Measurements from ENCODE around the gene S100A9.

The S100A9 gene

GRCh38 chr1:153333902-153334301 lies 23.8 kb upstream of the S100A9 start:
- H3K4me1 ChIP-seq (ENCODE audit: control insufficient read depth in 1 of 2, insufficient read depth in 2 of 2, low read length in 2 of 2): no peaks in the 10 kb centered on the region
- no peak overlapping the region for H3K4me3 ChIP-seq (ENCODE audit: low read depth in 1 of 2, low read length in 2 of 2)
- H3K36me3 ChIP-seq (ENCODE audit: control insufficient read depth in 1 of 2, insufficient read depth in 2 of 2, low read length in 2 of 2): no peaks in the 10 kb centered on the region
- no peak overlapping the region for H3K27ac ChIP-seq (ENCODE audit: low read length)
- peaks cover 0 to 19% of the 10 kb centered on the region in 2 donors for H3K9me3 ChIP-seq (ENCODE audit: control insufficient read depth in 1 of 2, low read length in 2 of 2)
- H3K27me3 ChIP-seq (ENCODE audit: low read depth, low read length): no peaks in the 10 kb centered on the region

GRCh38 chr1:153336650-153337049 lies 21.0 kb upstream of the S100A9 start:
- Histone ChIP-seq H3K36me3 (ENCODE audit: control insufficient read depth in 1 of 2, insufficient read depth in 2 of 2, low read length in 2 of 2) (no peaks in the 10 kb centered on the region), H3K4me3 (ENCODE audit: low read depth in 1 of 2, low read length in 2 of 2) (no peak overlapping the region), H3K4me1 (ENCODE audit: control insufficient read depth in 1 of 2, insufficient read depth in 2 of 2, low read length in 2 of 2) (no peaks in the 10 kb centered on the region), H3K27me3 (ENCODE audit: low read depth, low read length) (no peaks in the 10 kb centered on the region), H3K27ac (ENCODE audit: low read length) (no peak overlapping the region), H3K9me3 (ENCODE audit: control insufficient read depth in 1 of 2, low read length in 2 of 2) (peaks cover 0 to 7% of the 10 kb centered on the region in 2 donors)

- no peaks in the 10 kb centered on the region for H3K36me3 ChIP-seq (ENCODE audit: control insufficient read depth in 1 of 2, insufficient read depth in 2 of 2, low read length in 2 of 2)
- no peak overlapping the region for H3K27ac ChIP-seq (ENCODE audit: low read length)
- no peaks in the 10 kb centered on the region for H3K27me3 ChIP-seq (ENCODE audit: low read depth, low read length)
- no peaks in the 10 kb centered on the region for H3K4me1 ChIP-seq (ENCODE audit: control insufficient read depth in 1 of 2, insufficient read depth in 2 of 2, low read length in 2 of 2)
- no peak overlapping the region for H3K4me3 ChIP-seq (ENCODE audit: low read depth in 1 of 2, low read length in 2 of 2)
- H3K9me3 ChIP-seq (ENCODE audit: control insufficient read depth in 1 of 2, low read length in 2 of 2): no peaks in the 10 kb centered on the region
Measured at GRCh38 chr1:153337980-153338853, 19.4 kb upstream of the S100A9 start.

GRCh38 chr1:153339802-153340201 lies 17.9 kb upstream of the S100A9 start:
- Histone ChIP-seq H3K36me3 (ENCODE audit: control insufficient read depth in 1 of 2, insufficient read depth in 2 of 2, low read length in 2 of 2) (no peaks in the 10 kb centered on the region), H3K27ac (ENCODE audit: low read length) (no peak overlapping the region), H3K4me1 (ENCODE audit: control insufficient read depth in 1 of 2, insufficient read depth in 2 of 2, low read length in 2 of 2) (no peaks in the 10 kb centered on the region), H3K27me3 (ENCODE audit: low read depth, low read length) (no peaks in the 10 kb centered on the region), H3K9me3 (ENCODE audit: control insufficient read depth in 1 of 2, low read length in 2 of 2) (no peaks in the 10 kb centered on the region), H3K4me3 (ENCODE audit: low read depth in 1 of 2, low read length in 2 of 2) (no peak overlapping the region)

- Histone ChIP-seq H3K36me3 (ENCODE audit: control insufficient read depth in 1 of 2, insufficient read depth in 2 of 2, low read length in 2 of 2) (no peaks in the 10 kb centered on the region), H3K27ac (ENCODE audit: low read length) (no peak overlapping the region), H3K9me3 (ENCODE audit: control insufficient read depth in 1 of 2, low read length in 2 of 2) (no peaks in the 10 kb centered on the region), H3K27me3 (ENCODE audit: low read depth, low read length) (no peaks in the 10 kb centered on the region), H3K4me1 (ENCODE audit: control insufficient read depth in 1 of 2, insufficient read depth in 2 of 2, low read length in 2 of 2) (no peaks in the 10 kb centered on the region), H3K4me3 (ENCODE audit: low read depth in 1 of 2, low read length in 2 of 2) (no peak overlapping the region)
Measured at GRCh38 chr1:153340356-153340755, 17.3 kb upstream of the S100A9 start.

GRCh38 chr1:153341431-153341934 lies 16.2 kb upstream of the S100A9 start:
- H3K4me3 ChIP-seq (ENCODE audit: low read depth in 1 of 2, low read length in 2 of 2): no peak overlapping the region
- H3K27ac ChIP-seq (ENCODE audit: low read length): no peak overlapping the region
- no peaks in the 10 kb centered on the region for H3K9me3 ChIP-seq (ENCODE audit: control insufficient read depth in 1 of 2, low read length in 2 of 2)
- H3K36me3 ChIP-seq (ENCODE audit: control insufficient read depth in 1 of 2, insufficient read depth in 2 of 2, low read length in 2 of 2): no peaks in the 10 kb centered on the region
- H3K4me1 ChIP-seq (ENCODE audit: control insufficient read depth in 1 of 2, insufficient read depth in 2 of 2, low read length in 2 of 2): no peaks in the 10 kb centered on the region
- no peaks in the 10 kb centered on the region for H3K27me3 ChIP-seq (ENCODE audit: low read depth, low read length)

- Histone ChIP-seq H3K27me3 (ENCODE audit: low read depth, low read length) (no peaks in the 10 kb centered on the region), H3K36me3 (ENCODE audit: control insufficient read depth in 1 of 2, insufficient read depth in 2 of 2, low read length in 2 of 2) (no peaks in the 10 kb centered on the region), H3K4me1 (ENCODE audit: control insufficient read depth in 1 of 2, insufficient read depth in 2 of 2, low read length in 2 of 2) (no peaks in the 10 kb centered on the region), H3K27ac (ENCODE audit: low read length) (no peak overlapping the region), H3K9me3 (ENCODE audit: control insufficient read depth in 1 of 2, low read length in 2 of 2) (no peaks in the 10 kb centered on the region), H3K4me3 (ENCODE audit: low read depth in 1 of 2, low read length in 2 of 2) (no peak overlapping the region)
Measured at GRCh38 chr1:153342178-153342577, 15.5 kb upstream of the S100A9 start.

DNA sequence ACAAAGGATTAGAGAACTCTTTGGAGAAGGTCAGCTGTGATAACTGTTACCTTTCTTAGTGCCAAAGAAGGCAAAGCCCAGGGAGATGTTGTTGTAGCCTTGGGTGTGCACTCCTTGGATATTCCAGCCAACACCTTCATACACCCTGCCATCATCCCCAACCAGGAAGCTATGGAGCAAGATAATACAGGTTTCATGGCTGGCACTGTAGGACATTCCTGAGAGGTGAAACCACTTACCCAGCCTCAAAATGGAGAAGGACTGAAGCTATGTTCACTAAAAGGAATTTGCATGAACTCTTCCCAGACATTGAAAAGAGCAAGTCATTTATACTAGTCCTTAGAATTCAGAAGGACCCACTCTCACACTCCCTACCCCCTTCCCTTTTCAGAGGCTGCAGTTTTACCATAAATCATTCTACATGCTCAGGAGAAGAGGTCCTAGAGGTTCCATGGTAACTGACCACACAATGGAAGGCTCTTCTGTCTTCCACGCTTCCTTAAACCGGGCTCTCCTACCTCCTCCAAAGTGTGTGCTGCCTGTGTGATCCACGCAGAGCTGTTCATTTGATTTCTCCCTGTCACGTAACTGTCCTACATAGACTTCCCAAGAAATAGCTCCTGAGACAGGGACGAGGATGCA lies 14.5 kb upstream of the S100A9 start:
- Histone ChIP-seq H3K4me1 (ENCODE audit: control insufficient read depth in 1 of 2, insufficient read depth in 2 of 2, low read length in 2 of 2) (no peaks in the 10 kb centered on the region), H3K9me3 (ENCODE audit: control insufficient read depth in 1 of 2, low read length in 2 of 2) (no peaks in the 10 kb centered on the region), H3K27me3 (ENCODE audit: low read depth, low read length) (no peaks in the 10 kb centered on the region), H3K4me3 (ENCODE audit: low read depth in 1 of 2, low read length in 2 of 2) (no peak overlapping the region), H3K27ac (ENCODE audit: low read length) (no peak overlapping the region), H3K36me3 (ENCODE audit: control insufficient read depth in 1 of 2, insufficient read depth in 2 of 2, low read length in 2 of 2) (no peaks in the 10 kb centered on the region)

DNA sequence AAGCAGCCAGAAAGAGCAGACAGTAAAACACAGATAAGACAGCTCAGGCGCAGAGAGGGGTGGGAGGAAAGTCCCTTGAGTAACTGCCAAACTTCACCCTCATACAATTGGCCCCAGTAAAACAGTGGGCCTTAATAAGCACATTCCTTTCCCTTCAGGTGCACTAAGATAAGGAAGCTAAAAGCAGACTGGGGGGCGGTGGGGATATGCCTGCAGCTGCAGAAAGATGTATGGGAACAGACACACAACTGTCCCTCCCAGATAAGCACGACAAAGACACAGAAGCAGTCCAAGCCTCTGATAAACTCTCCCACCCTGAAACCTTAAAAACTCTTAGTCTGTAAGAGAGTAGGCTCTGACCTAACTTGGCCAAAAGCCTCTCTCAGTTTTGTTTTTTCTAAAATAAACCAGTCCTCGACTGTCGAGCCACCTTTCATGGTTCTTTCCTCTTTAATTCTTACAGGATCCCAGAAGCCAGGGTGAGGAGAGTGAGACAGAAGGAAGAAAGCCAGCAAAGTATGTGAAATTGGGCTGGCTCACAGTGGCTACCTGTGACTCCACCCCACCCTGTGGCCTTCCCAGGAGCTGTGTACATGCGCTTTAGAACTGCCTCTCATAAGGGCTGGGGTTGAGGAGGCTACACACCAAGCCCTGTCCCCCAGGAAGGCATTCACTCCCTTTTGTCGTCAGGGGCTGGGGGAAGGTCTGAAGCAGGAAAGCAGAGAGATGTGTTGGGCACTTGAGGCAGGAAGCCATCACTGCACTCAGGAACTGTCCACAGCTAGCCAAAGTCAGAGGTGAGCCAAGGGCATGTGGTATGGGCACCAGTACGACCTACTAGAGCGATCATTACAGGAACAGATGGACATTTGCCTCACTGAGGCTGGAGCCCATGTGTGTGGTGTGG lies 13.6 kb upstream of the S100A9 start:
- Histone ChIP-seq H3K4me3 (ENCODE audit: low read depth in 1 of 2, low read length in 2 of 2) (no peak overlapping the region), H3K27me3 (ENCODE audit: low read depth, low read length) (no peaks in the 10 kb centered on the region), H3K4me1 (ENCODE audit: control insufficient read depth in 1 of 2, insufficient read depth in 2 of 2, low read length in 2 of 2) (no peaks in the 10 kb centered on the region), H3K9me3 (ENCODE audit: control insufficient read depth in 1 of 2, low read length in 2 of 2) (no peaks in the 10 kb centered on the region), H3K36me3 (ENCODE audit: control insufficient read depth in 1 of 2, insufficient read depth in 2 of 2, low read length in 2 of 2) (no peaks in the 10 kb centered on the region), H3K27ac (ENCODE audit: low read length) (no peak overlapping the region)

- Histone ChIP-seq H3K4me1 (ENCODE audit: control insufficient read depth in 1 of 2, insufficient read depth in 2 of 2, low read length in 2 of 2) (no peaks in the 10 kb centered on the region), H3K4me3 (ENCODE audit: low read depth in 1 of 2, low read length in 2 of 2) (no peak overlapping the region), H3K36me3 (ENCODE audit: control insufficient read depth in 1 of 2, insufficient read depth in 2 of 2, low read length in 2 of 2) (no peaks in the 10 kb centered on the region), H3K9me3 (ENCODE audit: control insufficient read depth in 1 of 2, low read length in 2 of 2) (no peaks in the 10 kb centered on the region), H3K27ac (ENCODE audit: low read length) (no peak overlapping the region), H3K27me3 (ENCODE audit: low read depth, low read length) (no peaks in the 10 kb centered on the region)
Measured at GRCh38 chr1:153344718-153345025, 13.0 kb upstream of the S100A9 start.

Measured in muscle layer of duodenum (tissue), 2 donors.